K562 (cell line): ENCODE data around the gene FEN1. TPM values are rescaled to one million over a fixed set of nuclear protein-coding genes. Genes with fewer than 3 reads are reported as not detected.

Source experiments
- ARID1B ChIP-seq: fragments of 450-650 bp; IDR thresholded peaks from 2 replicates; pipeline ENCODE4 v1.6.1; 2016; ENCODE audit warnings: antibody characterized with exemption, mild to moderate bottlenecking, inconsistent platforms
- ETS2 ChIP-seq: IDR thresholded peaks from 2 replicates; pipeline ENCODE4 v1.6.1; 2016; ENCODE audit warnings: borderline replicate concordance, missing genetic modification characterization, mild to moderate bottlenecking, moderate library complexity, missing compliant biosample characterization; ENCODE audit not compliant: poor library complexity, severe bottlenecking
- FOXP1 ChIP-seq: sonication (generic); formaldehyde crosslinking; IDR thresholded peaks from 2 replicates; pipeline ENCODE4 v1.8.0; 2022; ENCODE audit warnings: mild to moderate bottlenecking, missing genetic modification reagents
- GATAD2B ChIP-seq: fragments of 450-650 bp; IDR thresholded peaks from 2 replicates; pipeline ENCODE4 v1.6.1; 2017; ENCODE audit warnings: mild to moderate bottlenecking, borderline replicate concordance
- HDGF ChIP-seq: fragments of 450-650 bp; IDR thresholded peaks from 2 replicates; pipeline ENCODE4 v1.6.1; 2016
- NUFIP1 ChIP-seq: fragments of 450-650 bp; IDR thresholded peaks from 2 replicates; pipeline ENCODE4 v1.6.1; 2018; ENCODE audit not compliant: partially characterized antibody
- STAG1 ChIP-seq: sonication (generic); formaldehyde crosslinking; IDR thresholded peaks from 2 replicates; pipeline ENCODE4 v1.5.0; 2020; ENCODE audit warnings: missing genetic modification reagents, borderline replicate concordance
- ZNF24 ChIP-seq: fragments of 450-650 bp; IDR thresholded peaks from 2 replicates; pipeline ENCODE4 v1.6.1; 2016
- ZNF324 ChIP-seq: fragments of 250-450 bp; sonication (Bioruptor Pico); IDR thresholded peaks from 2 replicates; pipeline ENCODE4 v1.4.0; 2020; ENCODE audit warnings: mild to moderate bottlenecking
- polyA plus RNA-seq, 8 experiments: library from polyadenylated mRNA; depleted of rRNA in 4 of 8; stranded (reverse) in 5 of 8; unstranded in 3 of 8; fragments of >200 nt; fragmentation: Nextera tagmentation in 2 of 8; fragmentation: Illumina TruSeq in 1 of 8; extraction: Ambion mirVana in 2 of 8; extraction: Trizol in 1 of 8; gene quantifications; 2 replicates each; pipeline versions ENCODE4 v1.2.1 to v1.2.3, GENCODE V29; 2011 to 2014; ENCODE audit warnings: inconsistent platforms in 1 of 8, missing spikeins in 1 of 8
- total RNA-seq, 7 experiments: library from RNA; depleted of rRNA in 6 of 7; stranded (reverse); fragments of >200 nt in 6 of 7; fragmentation: Illumina TruSeq in 2 of 7; extraction: Trizol in 2 of 7; gene quantifications; 2 replicates each; pipeline versions ENCODE4 v1.2.1 to v1.2.3, GENCODE V29; 2011 to 2021; ENCODE audit warnings: low replicate concordance in 1 of 7
- TF ChIP-seq, protein P1 (sequence below): fragments of 250-450 bp; sonication (Bioruptor Pico); IDR thresholded peaks from 2 replicates; pipeline ENCODE4 v1.5.0; 2021; ENCODE audit warnings: mild to moderate bottlenecking, borderline replicate concordance
- TF ChIP-seq, protein P2 (sequence below): sonication (generic); formaldehyde crosslinking; IDR thresholded peaks from 2 replicates; pipeline ENCODE4 v1.8.1; 2023; ENCODE audit warnings: mild to moderate bottlenecking, missing genetic modification reagents
- TF ChIP-seq, protein P3 (sequence below): fragments of 250-450 bp; sonication (Bioruptor Pico); IDR thresholded peaks from 2 replicates; pipeline ENCODE4 v1.4.0; 2020
- TF ChIP-seq, protein P4 (sequence below): fragments of 150-350 bp; conservative IDR thresholded peaks from 2 replicates; pipeline ENCODE4 v1.6.1; 2014; ENCODE audit warnings: low read length

Gene FEN1
- total and polyA plus RNA-seq, 9 of the 15 experiments (the other 6 are each of a cell fraction or from before 2014, with no cell fraction given), result 58.1 to 156 (median 137) TPM

DNA sequence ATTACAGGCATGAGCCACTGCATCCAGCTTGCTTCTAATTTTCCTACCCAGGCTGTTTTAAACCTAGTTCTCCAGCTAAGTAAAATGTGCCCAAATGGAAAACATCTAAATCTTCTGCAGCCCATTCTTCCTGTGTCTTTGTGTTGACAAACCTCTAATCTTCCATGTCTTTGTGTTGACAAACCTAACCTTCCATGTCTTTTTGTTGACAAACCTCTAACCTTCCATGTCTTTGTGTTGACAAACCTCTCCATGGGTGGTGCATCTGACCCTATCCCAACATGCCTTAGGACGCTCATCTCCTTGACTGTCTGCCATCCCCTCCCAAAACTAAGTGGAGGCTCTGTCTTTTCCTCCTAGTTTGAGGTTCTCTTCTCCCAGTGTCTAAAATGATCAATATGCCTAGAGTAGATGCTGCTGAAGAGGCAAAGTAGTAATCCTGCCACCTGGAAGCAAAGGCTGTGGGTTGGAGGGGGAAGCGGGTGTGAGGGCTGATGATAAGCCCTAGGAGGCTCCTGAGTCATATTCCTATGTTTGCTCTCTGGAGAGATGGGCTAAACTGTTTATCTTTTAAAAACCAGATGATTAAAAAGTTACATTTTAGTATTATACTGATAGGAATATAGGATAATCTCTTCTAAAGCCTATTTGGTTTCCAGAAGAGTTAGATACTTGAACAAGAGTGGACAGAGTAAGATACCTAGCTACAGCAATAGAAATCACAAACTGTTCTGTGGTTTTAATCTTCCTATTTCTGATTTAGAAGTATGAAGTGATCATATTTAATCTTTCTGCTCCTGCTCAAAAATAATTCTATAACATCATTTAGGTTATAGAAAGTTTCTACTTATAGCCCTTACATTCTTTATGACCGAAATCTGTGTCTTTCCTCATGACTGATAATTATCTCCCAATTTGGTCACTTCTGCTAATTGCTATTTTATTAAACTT, 7.9 kb downstream of the FEN1 start (continued):
- TF ChIP-seq ARID1B (peak; percentile 98), GATAD2B (peak; percentile 56), FOXP1 (CRISPR knock-in tag) (0 out of 2 replicates have a peak, but pooled peaks have one; percentile 38), ZNF24 (no peak), ETS2 (tag) (no peak), ZNF324 (CRISPR knock-in tag) (no peak), STAG1 (CRISPR knock-in tag) (no peak), NUFIP1 (no peak), HDGF (no peak)
- TF ChIP-seq, protein P1, sequence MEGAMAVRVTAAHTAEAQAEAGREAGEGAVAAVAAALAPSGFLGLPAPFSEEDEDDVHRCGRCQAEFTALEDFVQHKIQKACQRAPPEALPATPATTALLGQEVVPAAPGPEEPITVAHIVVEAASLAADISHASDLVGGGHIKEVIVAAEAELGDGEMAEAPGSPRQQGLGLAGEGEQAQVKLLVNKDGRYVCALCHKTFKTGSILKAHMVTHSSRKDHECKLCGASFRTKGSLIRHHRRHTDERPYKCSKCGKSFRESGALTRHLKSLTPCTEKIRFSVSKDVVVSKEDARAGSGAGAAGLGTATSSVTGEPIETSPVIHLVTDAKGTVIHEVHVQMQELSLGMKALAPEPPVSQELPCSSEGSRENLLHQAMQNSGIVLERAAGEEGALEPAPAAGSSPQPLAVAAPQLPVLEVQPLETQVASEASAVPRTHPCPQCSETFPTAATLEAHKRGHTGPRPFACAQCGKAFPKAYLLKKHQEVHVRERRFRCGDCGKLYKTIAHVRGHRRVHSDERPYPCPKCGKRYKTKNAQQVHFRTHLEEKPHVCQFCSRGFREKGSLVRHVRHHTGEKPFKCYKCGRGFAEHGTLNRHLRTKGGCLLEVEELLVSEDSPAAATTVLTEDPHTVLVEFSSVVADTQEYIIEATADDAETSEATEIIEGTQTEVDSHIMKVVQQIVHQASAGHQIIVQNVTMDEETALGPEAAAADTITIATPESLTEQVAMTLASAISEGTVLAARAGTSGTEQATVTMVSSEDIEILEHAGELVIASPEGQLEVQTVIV (CRISPR knock-in tag), result no peak
- TF ChIP-seq, protein P2, sequence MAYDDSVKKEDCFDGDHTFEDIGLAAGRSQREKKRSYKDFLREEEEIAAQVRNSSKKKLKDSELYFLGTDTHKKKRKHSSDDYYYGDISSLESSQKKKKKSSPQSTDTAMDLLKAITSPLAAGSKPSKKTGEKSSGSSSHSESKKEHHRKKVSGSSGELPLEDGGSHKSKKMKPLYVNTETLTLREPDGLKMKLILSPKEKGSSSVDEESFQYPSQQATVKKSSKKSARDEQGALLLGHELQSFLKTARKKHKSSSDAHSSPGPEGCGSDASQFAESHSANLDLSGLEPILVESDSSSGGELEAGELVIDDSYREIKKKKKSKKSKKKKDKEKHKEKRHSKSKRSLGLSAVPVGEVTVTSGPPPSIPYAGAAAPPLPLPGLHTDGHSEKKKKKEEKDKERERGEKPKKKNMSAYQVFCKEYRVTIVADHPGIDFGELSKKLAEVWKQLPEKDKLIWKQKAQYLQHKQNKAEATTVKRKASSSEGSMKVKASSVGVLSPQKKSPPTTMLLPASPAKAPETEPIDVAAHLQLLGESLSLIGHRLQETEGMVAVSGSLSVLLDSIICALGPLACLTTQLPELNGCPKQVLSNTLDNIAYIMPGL, result no peak
- TF ChIP-seq, protein P3, sequence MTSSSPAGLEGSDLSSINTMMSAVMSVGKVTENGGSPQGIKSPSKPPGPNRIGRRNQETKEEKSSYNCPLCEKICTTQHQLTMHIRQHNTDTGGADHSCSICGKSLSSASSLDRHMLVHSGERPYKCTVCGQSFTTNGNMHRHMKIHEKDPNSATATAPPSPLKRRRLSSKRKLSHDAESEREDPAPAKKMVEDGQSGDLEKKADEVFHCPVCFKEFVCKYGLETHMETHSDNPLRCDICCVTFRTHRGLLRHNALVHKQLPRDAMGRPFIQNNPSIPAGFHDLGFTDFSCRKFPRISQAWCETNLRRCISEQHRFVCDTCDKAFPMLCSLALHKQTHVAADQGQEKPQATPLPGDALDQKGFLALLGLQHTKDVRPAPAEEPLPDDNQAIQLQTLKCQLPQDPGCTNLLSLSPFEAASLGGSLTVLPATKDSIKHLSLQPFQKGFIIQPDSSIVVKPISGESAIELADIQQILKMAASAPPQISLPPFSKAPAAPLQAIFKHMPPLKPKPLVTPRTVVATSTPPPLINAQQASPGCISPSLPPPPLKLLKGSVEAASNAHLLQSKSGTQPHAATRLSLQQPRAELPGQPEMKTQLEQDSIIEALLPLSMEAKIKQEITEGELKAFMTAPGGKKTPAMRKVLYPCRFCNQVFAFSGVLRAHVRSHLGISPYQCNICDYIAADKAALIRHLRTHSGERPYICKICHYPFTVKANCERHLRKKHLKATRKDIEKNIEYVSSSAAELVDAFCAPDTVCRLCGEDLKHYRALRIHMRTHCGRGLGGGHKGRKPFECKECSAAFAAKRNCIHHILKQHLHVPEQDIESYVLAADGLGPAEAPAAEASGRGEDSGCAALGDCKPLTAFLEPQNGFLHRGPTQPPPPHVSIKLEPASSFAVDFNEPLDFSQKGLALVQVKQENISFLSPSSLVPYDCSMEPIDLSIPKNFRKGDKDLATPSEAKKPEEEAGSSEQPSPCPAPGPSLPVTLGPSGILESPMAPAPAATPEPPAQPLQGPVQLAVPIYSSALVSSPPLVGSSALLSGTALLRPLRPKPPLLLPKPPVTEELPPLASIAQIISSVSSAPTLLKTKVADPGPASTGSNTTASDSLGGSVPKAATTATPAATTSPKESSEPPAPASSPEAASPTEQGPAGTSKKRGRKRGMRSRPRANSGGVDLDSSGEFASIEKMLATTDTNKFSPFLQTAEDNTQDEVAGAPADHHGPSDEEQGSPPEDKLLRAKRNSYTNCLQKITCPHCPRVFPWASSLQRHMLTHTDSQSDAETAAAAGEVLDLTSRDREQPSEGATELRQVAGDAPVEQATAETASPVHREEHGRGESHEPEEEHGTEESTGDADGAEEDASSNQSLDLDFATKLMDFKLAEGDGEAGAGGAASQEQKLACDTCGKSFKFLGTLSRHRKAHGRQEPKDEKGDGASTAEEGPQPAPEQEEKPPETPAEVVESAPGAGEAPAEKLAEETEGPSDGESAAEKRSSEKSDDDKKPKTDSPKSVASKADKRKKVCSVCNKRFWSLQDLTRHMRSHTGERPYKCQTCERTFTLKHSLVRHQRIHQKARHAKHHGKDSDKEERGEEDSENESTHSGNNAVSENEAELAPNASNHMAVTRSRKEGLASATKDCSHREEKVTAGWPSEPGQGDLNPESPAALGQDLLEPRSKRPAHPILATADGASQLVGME (CRISPR knock-in tag), result no peak
- TF ChIP-seq, protein P4, sequence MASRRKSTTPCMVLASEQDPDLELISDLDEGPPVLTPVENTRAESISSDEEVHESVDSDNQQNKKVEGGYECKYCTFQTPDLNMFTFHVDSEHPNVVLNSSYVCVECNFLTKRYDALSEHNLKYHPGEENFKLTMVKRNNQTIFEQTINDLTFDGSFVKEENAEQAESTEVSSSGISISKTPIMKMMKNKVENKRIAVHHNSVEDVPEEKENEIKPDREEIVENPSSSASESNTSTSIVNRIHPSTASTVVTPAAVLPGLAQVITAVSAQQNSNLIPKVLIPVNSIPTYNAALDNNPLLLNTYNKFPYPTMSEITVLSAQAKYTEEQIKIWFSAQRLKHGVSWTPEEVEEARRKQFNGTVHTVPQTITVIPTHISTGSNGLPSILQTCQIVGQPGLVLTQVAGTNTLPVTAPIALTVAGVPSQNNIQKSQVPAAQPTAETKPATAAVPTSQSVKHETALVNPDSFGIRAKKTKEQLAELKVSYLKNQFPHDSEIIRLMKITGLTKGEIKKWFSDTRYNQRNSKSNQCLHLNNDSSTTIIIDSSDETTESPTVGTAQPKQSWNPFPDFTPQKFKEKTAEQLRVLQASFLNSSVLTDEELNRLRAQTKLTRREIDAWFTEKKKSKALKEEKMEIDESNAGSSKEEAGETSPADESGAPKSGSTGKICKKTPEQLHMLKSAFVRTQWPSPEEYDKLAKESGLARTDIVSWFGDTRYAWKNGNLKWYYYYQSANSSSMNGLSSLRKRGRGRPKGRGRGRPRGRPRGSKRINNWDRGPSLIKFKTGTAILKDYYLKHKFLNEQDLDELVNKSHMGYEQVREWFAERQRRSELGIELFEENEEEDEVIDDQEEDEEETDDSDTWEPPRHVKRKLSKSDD, result no peak
